GM18909 (cell line): ENCODE results near the gene BAIAP2.
A peak's percentile ranks its signal among the peaks of the same experiment; 100 is the strongest.
"Not testable (repeated sequence)": the region's sequence is repeated elsewhere in the genome, so short reads cannot be mapped to it uniquely, and the experiment has no call there.

Source experiments
- ATAC-seq: cut with Tn5 transposase; IDR thresholded peaks from one replicate; pipeline ENCODE4 v1.9.1; 2021; ENCODE audit warnings: mild to moderate bottlenecking; ENCODE audit not compliant: unreplicated experiment, poor library complexity

BAIAP2 gene

GRCh38 chr17:81020767-81021497 lies 14.0 kb upstream of the BAIAP2 start:
- ATAC-seq: no peak

DNA sequence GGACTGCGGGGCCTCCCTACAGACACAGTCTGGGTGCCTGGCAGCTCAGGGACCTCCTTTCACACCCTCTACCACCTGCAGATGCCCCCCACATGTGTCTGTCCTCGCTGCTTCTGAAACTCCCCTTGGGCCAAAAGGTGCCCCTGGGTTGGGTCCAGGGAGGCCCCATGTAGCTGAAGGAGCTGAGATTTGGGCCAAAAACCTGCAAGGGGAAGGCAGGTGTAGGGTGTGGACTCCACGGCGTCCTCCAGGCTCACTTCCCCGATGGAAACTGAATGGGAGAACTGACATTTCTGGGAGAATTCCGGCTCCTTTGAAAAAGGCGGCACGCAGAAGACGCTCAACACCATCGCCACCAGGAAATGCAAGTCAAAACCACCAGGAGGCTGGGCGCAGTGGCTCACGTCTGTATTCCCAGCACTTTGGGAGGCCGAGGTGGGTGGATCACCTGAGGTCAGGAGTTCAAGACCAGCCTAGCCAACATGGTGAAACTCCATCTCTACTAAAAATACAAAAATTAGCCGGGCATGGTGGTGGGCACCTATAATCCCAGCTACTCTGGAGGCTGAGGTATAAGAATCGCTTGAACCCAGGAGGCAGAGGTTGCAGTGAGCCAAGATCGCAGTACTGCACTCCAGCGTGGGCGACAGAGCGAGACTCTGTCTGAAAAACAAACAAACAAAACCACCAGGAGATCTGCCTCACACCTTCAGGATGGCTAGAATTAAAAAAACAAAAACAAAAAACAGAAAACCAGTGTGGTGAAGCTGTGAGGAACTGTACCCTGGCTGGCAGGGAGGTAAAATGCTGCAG lies 13.2 kb upstream of the BAIAP2 start:
- ATAC-seq: no peak

GRCh38 chr17:81022344-81022676 lies 12.6 kb upstream of the BAIAP2 start:
- ATAC-seq: no peak

- ATAC-seq: no peak
Observed at GRCh38 chr17:81025065-81025740, 9.7 kb upstream of the BAIAP2 start.

- ATAC-seq: no peak
Observed at GRCh38 chr17:81025741-81026129, 9.2 kb upstream of the BAIAP2 start.

DNA sequence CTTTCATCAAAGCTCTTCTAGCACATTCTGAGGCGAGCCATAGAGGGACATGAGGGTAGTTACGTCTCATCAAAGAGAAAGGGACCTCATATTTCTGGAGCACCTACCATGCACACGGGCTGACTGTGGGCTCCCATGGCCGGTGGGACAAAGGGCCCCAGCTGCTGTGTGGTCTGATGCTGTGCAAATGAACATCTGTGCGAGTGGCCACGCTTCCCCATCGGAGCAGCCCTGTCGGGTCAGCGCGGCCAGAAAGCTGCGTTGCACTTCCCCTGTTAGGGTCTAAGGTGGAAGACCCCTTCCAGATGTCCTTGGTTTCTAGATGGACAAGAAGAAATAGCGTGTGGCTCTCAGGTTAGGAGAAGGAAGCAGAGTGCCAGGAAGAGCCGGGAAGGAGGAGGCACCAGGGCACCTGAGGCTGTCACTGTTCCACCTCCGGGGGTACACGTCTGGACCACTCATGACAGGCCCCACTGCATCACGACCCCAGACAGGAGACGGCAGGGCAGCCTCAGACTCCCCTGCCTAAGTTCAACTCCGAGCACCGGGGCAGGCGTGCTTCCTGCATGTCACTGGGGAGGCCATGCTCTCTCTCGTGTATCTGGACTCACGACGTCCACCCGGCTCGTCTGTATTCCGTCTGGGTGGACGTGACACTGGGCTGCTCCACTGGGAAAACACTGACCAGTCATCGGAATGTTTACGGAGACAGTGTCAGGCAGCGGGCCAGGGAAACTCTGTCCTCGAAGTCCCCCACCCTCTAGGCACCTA lies 8.5 kb upstream of the BAIAP2 start:
- no peak for ATAC-seq

GRCh38 chr17:81027038-81027437 lies 7.9 kb upstream of the BAIAP2 start:
- no peak for ATAC-seq

DNA sequence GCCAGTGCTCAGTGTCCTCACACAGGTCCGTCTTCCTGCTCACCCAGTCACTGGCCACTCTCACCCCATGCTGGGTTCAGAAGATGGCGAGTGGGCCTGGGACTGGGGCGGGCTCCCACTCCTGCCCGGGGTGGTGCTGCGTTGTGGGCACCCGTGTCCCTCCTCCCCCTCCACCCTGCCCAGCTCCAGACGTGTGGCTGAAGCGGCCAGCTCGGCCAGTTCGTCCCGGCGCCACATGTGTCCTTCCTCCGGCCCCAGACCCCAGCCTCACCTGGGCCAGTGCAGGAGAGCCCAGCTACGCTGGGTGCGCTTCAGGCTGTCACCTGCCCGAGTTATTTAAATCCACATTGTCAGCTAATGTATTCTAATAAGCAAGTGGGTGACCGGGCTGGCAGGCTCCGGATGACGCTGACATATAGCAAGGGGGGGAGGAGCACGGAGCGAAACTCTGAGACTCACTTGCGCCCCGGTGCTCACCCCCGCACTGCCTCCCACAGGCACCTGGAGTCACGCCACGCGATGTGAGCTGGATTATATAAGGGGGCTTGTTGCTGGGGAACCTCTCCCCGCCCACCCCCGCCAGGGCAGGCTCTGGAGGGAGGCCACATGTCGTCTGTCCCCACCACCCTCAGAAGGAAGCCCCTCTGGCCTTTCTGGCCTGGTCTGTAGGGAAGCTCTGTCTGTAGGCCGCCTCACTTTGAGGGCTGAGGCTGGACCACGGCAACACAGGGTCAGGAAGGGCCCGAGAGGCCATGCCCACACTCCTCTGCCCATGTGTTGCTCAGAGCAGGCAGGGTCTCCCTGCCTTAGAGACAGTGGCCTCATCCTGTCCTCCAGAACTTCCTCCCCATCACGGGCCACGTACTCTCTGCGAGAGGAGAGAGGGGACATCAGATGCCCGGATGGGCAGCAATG lies 7.1 kb upstream of the BAIAP2 start:
- no peak for ATAC-seq

DNA sequence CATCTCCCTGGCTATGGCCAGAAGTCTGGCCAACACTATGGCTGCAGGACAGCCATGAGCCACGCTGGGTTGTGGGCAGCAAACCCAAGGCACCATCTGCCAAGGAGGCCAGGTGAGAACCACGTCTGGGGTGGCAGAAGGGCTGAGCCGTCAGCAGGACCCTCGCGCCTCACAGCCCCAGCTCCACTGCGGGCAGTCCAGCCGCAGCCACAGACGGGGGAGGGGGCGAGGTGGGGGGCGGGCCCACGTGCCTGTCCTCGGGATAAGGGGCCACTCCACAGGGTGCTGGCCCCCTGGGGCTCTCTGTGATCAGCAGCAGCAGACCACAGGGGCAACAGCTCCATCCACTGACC lies 6.5 kb upstream of the BAIAP2 start:
- no peak for ATAC-seq

GRCh38 chr17:81029859-81030258 lies 5.1 kb upstream of the BAIAP2 start:
- ATAC-seq: no peak

GRCh38 chr17:81030312-81030711 lies 4.6 kb upstream of the BAIAP2 start:
- not testable (repeated sequence) for ATAC-seq

DNA sequence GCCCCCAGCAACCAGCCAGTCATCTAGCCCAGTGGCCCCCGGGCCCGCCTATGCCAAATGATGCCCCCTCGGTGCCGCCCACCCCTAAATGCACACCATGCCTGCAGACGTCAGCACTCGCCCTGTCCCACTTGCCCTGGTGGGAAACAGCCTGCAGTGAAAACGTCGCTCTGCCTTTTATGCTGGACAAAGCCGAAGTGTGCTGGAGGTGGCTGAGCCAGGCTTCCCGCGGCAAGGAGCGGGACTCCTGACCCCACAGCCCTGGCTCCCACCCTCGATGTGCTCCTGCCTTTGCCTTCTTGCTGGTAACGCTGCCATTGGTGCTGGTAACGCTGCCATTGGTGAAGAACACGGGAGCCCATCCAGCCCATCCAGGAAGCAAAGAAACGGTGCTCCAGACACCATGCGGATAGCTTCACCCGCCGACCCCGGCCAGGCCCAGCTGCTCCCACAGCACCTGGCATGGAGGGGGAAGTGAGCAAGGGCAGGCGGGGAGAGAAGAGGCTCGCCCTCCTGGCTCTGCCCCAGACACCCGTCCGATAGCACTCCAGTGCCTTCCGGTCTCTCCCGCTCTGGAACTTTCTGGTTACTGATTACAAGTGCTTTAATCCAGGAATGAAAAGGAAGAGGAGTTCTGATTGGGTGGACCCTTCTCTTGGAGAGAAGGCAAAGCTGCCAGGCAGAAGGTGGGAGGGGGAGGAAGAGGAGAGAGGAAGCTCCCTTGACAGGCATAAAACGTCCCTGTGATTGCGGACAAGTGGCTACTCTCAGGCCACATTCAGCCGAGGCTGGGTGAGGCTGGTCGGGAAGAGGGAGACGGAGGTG lies 4.0 kb upstream of the BAIAP2 start:
- ATAC-seq: no peak

DNA sequence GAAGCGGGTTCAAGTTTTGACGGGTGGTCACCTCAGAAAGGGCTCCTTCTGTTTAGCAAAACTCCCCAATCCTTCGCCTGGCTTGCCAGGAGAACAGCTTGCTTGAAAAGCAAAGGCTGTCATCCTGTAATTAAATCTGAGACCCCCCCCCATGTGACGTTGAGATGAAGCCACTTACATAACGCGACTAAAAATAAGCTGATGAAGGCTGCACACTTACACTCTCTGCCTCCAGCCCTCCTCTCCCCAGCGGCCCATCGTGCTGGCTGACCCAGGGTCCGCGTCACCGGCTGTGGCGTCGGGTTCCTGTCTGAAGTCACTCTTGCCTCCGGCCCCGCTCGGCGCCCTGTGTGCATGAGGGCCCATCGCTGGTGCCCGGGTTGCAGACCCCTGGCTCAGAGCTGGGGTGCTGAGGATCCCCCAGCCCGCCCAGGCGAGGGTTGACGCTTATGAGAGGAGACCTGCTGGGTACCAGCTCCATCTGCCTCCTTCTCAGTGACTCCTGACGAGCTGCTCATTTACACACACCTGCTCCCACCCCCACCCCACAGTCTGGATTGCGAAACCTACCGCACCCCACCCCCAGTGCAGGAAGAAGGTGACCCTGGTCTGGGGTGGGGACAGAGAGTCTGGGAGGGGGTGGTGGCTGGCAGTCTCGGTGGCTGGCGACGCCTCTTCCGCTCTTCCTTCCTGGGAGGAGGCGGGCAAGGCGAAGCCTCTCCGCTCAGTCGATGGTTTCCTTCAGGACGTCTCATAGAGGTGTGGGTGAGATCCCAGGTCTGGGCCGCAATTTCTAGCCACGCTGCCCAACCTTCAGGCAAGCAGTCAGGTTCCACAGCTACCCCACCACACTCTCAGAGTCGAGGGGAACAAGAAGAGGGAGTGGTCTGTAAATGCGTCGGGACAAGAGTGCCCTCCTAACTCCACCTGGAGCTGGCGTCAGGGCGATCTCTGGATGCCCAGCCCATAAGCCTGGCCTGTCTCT lies 3.1 kb upstream of the BAIAP2 start:
- no peak for ATAC-seq

DNA sequence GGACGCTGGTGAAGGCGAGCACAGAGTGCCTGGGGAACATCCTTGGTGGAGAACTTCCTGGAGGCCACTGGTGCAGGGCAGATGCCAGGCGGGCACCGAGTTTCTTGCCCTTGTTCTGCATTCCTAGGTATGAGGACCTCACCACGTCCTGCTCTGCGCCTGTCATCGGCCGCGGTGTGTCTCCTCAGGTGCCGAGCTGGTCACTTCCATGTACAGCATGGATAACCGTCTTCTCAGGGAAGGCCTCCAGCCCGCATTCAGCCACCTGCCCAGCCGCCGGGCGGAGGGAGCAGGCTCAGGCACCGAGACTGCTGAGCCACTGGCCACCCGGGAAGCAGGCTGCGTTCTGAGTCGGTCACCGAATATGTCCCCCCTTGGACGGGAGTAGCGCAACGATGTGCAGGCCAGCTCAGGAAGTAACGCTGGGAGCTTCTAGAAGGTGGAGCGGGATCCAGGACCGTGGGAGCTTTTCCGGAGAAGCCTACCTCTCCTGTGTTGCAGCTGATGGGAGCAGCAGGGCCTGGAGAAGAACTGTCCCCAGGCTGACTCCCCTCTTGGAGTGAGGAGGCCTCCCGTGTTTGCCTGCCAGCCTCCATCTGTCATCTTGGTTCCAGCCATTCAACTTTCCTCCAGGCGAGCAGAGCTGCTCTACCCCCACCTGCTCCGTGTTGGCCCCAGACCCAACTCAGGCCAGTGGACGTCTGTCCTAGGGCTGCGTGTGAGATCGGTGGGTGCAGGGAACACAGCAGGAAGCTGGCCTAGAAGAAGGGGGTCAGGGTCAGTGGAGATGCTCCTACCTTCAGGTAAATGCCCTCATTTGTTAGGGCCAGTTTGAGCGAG lies 2.1 kb upstream of the BAIAP2 start:
- no peak for ATAC-seq

DNA sequence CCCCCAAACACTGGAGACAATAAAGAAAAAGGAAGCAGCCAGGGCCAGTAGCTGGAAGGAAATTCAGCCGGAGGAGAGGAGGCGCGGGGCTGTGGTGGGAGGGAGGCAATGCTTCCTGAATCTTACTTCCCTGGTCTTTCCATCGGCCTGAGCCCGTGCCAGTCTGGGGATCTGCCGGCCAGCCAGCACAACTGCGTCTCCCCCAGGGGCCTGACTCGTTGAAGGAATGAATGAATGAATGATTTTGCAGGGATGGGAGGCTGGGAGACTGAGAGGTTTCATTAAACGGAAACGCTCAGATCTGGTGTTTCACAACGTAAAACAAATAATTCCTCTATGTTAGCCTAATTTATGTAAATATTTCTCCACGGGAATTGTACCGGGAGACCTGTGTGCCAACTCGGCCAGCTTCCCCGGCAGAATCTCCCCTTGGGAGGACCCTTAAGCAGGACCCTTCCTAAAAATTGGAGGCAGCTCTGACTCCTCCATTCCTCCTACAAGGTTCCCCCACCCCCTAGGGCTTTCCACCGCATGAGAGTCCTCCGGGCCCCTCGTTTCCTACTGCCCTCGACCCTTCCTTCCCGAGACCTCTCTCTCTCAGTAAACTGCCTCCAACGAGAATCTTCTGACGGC lies 1.3 kb upstream of the BAIAP2 start:
- ATAC-seq: no peak

DNA sequence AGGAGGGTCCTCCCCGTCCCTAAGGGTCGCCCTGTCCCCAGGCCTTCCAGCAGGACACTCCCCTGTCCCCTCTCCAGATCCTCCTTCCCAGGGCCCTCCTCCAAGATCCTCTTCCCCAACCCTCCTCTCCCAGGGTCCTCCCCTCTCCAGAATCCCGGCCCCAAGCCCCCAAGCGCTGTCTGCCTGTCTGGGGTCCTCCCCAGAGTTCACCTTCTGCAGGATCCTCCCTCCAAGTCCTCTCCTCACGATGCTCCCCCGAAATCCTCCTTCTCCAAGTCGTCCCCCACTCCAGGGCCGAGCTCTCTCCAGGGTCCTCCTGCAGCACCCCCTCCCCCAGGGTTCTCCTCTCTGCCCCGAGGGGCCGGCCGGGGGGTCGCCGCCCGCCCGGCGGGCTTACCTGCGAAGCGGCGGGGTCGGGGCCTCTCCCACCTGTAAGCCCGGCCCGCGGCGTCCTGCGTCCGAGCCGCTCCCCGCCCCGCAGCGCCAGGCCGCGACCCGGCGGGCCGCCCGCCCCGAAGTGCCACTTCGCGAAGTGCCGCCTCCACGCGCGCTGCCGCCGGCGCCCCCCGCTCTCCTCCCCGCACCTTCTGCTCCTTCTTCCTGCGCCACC lies 678 bp upstream of the BAIAP2 start:
- peak; percentile 4 for ATAC-seq
